HG03575 (cell line): ENCODE data around the gene IPO5.

ENCODE experiments used
- ATAC-seq: cut with Tn5 transposase; IDR thresholded peaks from one replicate; pipeline ENCODE4 v1.9.1; 2021; ENCODE audit not compliant: unreplicated experiment, insufficient number of reproducible peaks, low FRiP score; ENCODE audit errors: extremely low read depth

The IPO5 gene

DNA sequence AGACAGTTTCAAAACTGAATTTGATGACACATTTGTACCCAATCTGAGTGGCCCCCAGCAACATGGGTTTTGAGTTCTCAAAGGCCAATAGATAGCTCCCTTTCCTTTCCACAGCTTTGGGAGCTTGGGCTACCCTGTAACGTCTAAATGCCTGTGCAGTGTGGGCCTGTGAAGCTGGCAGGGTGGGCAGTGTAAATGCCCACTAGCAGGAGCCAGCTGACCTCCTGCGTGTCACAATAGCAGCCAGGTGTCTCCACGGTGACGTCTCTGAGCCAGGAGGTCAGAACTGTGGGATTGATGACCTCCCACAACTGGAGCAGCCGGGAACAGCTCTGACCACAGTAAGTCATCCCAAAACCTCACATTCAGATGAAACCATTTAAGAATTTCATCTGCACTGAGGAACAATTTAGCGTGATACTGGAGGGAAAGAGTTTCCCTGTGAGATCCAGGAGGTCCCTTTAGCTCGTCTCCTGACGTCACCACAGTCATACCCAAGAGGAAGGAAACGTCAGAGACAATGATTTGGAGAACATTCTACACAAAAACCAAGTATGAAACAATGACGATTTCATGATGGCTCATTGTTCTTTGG, at the start of gene IPO5:
IPO5 (plus strand) TSS at position 300 of the 595 bp plus-strand sequence. CDS start 23,022 bp downstream, outside the sequence.
- ATAC-seq, result no peak

DNA sequence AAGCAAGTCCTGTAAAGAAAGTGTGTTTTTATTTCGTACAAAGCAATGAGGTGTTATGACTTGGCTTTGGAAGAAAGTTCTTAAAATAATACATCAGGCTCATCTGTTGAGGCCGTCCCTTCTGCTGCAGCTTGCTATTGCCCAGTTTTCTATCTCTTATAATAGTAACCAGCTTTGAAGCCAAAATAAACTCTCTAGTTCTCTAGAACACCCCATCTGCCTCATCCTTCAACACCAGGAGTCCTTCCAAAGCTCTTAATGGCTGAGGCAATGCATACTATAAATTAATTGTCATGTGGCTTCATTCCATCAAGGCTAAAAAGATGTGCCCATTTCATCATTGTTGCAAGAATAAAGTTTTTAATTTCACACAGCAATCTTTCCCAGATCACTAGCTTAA, 49.4 kb upstream of the IPO5 start:
- no peak for ATAC-seq

DNA sequence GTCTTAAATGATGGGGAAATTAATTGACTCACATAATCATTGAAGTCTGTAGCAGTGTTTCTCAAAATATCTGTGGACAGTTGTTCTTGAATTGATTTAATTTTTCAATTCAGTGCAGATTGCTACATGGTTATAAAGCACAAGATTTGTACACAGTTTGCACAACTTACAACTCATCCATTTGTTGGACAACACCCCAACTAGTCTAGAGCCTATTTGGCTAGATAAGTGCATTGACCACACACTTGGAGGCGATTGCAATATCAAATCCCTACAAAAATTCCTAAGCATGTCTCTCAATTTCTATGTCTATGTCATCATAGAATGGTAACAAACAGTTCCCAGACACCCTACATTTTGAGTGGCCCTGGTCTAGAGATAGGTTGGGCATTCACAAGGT, 48.0 kb upstream of the IPO5 start:
- ATAC-seq, result no peak

DNA sequence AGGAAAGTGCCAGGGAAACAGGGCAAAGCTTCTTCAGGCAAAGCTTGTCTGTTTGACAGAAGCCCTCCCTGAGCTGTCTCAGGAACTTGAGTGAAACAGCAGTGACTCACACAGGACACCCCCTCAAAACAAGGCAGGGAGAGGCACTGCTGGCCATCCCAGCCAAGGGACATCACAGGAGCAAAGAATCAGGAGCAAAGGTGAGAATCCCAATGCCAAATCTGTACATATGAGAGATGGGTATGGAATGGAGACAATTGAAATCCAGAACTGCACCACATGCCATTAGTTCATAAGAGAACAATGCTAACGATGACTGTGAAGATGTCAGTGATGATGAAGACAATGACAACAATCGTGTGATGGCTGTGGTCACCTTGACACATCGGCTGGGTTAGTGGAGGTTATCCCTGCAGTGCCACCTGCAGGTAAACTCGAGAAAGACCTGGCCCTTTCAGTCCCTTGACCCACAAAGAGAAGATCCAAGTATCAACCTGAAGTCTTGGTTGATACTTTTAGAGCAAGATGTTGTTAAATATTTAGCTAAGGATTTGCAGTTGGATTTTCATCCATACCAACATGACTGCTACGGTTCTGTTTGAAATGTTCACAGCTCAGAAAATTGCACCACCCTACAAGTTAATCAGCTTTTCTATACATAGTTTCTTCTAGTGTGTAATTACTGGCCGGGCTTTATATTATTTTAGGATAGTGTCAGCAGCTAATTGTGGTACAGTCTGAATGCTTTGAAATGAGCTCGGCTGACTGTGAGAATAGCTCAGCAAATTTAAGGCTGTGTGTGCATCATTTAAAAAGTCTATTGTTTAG, 42.0 kb upstream of the IPO5 start:
- ATAC-seq, result no peak

DNA sequence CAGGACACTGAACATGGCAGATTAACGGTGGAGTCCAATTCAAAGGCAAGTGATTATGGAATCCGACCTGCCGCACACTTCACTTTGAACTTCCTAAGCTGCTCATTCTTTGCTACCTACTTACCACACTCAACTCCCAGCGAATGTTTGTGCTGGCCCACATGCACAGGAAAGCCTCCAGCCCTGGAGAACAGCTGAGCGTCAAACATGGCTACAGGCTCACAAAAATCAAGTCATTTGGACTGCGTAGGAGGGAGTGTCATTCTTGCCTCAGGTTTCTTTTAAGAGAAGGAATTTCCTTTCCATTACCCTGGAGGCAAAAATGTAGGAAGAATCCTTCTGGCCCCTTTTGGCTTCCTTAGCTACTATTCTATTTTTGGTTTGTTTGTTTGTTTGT, 41.3 kb upstream of the IPO5 start:
- ATAC-seq, result no peak

DNA sequence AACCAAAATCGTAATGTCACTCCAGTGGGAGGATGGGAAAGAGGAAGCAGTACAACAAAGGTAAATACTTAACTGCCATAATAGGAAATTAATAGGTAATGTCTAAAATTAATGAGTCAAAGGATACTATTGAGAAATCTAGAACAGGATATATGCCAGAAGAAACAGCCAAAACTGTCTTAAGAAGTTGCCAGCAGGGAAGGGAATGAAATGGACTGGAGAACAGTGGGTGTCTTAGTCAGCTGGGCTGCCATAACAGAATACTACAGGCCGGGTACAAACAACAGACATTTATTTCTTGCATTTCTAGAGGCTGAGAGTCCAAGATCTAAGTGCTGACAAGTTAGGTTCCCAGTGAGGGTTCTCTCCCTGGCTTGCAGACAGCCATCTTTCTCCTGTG, 40.3 kb upstream of the IPO5 start:
- no peak for ATAC-seq

DNA sequence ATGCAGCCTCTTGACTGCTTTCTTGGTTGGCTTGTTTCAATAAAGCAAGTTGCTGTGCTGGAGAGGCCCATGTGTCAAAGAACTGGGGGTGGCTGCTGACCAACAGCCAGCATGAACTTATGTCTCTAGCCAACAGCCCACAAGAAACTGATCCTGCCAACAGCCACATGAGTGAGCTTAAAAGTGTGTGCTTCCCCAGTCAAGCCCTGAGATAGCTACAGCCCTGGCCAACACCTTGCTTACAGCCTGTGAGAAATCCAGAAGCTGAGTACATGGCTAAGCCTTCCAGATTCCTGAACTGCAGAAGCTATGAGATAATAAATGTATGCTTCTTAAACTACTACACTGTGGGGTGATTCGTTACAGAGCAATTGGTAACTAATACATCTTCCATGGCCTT, 38.9 kb upstream of the IPO5 start:
- no peak for ATAC-seq

DNA sequence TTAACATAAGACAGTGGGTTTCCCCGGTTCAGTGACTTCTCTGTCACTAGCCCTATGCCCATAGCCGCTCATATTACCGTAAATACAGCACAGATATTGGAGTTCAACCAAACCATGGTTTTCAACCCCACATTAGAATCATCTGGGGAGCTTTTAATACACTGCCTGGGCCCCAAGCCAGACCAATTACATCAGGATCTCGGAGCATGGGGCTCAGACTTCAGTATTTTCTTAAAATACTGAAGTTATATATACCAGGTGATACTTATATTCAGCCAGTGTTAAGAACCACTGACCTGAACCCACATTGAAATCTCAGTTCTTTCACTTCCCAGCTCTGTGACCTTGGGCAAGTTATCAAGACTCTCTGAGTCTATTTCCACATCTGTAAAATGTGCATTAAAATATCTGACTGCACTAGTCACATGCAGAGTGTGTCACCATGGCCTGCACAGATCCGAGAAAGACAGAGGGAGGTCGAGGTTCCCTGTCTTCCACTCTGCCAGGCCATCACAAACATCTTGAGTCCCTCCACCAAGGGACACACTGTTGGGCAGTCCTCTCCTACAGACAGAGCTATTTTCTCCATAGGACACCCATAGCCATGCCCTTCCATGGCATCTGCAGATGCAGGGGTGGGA, 32.2 kb upstream of the IPO5 start:
- ATAC-seq, result no peak

DNA sequence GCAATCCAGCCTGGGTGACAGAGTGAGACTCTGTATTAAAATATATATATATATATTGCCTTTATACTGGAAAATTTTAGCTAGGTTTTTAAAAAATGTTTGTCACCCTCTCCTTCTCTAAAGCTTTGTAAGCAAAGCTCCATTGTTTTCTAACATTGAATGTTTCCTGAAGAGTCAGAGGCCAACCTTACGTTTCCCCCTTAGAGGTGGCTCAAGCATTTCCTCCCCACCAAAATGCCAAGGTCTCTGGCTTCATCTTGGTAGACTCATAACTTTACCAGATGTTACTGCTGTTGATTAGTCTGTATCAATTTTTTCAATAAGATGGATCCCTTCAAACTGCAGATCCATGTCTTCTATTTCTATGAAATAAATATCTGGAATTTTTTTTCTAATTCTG, 25.2 kb upstream of the IPO5 start:
- no peak for ATAC-seq

DNA sequence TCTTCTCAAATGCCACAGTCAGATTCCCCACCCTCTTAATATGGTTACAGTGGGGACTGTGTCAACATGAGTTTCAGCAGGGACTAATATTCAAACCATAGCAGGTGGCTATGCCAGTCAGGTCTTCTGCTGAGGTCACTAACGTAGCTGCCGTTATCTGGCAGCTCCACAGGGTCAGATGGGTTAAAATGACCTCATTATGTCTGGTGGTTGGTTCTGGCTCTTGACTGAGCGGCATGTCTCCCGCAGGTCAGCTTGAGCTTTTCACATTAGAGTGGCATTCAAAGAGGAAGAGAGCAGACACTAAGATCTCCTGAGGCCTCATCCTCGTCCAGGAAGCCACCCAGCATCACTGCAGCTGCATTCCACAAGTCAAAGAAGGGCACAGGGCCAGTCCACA, 21.4 kb upstream of the IPO5 start:
- ATAC-seq, result no peak

DNA sequence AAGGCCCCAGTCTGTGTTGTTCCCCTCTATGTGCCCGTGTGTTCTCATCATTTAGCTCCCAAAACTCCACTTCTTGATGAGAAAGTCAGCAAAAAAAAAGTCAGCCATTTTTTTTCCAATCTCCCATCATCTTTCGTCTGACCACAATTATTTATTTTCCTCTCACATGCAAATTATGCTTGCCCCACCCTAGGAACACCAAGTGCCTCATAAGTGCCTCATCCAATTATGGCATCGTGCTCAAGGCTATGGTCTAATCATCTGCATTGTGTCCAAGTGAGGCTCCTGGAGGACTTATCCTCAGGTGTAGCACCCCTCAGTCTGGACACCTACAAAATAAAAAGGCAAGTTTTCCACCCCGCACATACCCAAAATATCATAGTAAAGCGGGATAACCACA, 20.8 kb upstream of the IPO5 start:
- no peak for ATAC-seq

DNA sequence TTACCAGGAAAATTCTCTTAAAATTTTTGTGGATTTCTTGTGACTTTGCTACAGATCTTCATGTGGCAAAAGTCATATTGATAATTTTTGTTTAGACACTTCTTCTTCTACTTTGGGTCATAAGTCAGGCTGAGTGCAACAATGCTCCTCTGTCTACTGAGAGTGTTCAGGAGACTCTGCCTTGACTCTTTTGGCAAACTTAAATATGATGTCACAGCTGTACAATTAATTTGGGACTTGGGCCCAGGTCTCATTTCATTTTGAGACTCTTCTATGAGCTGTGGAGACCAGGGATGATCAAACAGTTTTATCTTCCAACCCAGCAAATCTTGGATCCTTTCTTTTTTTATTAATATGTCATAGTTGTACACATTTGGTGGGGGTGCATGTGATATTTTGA, 19.7 kb upstream of the IPO5 start:
- no peak for ATAC-seq

DNA sequence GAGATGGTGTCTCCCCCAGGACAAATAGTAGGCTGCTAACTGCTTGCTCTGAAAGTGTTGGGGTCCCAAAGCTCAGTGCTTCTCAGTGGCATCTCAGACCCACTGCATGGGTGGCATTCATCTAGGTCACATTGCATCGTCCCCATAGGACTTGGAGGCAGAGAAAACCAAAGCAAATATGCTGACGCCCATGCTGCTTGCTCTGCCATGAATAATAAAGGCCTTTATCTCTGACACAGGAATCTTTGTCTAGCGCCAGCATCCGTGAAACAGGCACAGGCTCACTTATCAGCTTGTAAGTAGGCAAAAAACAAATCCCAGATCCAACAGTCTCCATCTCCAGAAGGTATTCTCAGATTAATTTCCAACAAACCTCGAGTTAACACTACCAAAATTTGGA, 18.9 kb upstream of the IPO5 start:
- no peak for ATAC-seq

DNA sequence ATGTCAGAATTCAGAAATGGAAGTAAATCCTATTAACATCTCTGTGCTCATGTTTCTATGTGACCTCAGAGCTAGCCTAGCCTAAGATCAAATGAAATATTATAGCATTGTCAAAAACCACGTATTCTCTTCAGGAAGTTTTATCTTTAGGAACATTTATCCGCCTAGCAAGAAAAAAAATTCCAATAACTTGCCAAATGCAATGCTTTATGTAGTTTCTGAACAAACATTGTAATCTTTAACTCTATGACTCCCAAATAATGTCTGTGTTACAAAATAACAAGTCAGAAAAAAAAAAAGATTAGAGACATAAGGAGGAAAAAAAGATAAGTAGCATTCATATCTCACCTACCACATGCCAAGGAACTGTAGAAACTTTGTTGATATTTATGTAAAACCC, 18.4 kb upstream of the IPO5 start:
- ATAC-seq, result no peak

DNA sequence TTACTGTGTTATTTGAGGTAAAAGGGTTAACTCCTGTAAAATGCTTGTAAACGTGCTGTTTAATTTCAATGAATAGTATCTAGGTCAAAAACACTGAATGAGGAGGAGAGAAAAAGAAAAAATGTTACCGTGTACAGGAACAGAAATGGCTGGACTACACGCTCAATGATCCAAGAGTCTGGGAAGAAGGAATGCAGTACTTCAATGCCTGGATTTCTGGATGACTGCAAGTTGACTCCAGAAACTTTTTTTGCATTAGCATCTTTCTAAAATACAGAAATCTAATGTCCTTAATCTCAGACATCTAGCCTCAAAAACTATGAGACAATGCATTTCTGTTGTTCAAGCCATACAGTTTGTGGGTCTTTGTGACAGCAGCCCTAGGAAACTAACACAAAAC, 17.4 kb upstream of the IPO5 start:
- no peak for ATAC-seq

DNA sequence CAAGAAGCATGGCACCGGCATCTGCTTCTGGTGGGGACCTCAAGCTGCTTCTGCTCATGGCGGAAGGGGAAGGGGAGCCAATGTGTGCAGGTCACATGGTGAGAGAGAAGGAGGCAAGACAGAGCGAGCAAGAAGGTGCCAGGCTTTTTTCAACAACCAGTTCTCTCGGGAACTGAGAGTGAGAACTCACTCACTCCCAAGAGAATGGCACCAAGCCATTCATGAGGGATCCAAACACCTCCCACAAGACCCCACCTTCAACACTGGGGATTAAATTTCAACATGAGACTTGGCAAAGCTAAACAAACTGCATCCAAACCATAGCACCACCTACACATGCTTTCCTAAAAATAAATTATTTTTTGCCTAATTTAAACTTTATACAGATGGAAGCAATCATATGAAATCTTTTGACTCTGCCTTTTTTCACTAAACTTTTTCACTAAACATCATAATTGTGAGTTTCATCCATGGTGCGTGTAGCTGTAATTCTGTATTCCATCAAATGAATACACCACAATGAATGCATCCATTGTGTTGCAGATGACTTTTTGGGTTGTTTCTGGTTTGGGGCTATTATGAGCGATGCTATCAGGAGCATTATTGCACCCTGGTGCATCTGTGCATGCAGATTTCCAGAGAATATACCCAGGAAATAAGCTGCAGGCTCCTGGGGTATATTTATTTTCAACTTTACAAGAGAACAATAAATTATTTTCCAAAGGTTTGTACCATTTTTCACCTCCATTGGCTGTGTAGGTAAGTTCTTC, 14.6 kb upstream of the IPO5 start:
- ATAC-seq, result no peak

DNA sequence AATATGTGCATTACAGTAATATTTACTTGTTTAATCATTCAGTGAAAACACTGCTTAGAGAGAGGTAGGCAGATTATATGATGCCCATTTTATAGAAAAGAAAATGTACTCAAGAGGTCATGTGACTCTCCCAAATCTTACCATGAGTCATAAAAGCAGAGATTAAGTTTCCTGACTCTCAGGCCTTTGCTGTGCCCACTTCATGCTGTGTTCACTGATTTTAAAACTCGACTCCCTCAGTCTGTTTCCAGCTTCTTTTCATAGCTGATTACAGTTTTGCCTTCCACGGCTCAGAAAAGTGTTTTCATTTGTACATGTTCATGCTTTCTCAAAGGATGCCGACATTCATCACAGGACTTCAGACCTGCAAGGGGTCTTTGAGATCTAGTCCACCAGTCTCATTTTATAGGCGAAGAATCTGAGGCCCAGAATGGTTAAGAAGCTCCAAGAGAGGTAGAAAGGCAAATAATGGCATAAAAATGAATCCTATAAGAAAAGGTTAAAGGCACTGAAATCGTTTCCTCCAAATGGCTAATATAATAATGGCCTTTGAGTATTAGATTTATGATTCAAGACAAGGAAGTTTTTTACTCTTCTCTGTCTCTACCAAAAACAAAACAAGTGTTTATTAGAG, 9.0 kb upstream of the IPO5 start:
- ATAC-seq, result no peak

DNA sequence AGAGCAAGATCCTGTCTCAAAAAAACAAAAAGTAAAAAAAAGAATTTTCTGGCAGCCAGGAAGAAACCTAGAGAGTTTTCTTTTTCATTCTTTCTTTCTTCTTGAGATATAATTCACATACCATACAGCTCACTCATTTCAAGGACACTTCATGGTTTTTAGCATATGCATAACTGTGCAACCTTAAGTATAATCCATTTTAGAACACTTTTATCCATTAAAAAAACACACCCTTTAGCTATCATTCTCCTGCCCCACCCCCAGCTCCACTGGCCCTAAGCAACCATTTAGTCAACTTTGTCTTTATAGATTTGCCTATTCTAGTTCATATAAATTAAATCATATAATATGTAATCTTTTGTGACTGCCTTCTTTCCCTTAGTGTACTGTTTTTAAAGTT, 8.1 kb upstream of the IPO5 start:
- no peak for ATAC-seq

DNA sequence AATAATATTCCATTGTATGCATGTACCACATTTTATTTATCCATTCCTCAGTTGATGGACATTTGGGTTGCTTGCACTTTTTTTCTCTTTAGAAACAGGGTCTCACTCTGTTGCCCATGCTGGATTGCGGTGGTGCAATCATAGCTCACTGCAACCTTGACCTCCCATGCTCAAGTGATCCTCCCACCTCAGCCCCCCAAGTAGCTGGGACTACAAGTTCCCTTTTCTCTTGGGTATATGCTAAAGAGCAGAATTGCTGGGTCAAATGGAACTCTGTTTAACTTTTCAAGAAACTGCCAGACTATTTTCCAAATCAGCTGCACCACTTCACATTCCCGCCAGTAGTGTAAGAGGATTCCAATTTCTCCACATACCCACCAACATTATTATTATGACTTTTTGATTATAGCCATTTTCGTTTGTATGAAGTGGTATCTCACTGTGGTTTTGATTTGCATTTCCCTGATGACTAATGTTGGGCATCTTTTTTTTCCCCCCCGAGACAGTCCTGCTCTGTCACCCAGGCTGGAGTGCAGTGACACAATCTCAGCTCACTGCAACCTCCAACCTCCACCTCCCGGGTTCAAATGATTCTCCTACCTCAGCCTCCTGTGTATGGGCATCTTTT, 7.6 kb upstream of the IPO5 start:
- no peak for ATAC-seq
